HG03196 (cell line): ENCODE results near the gene ARL5C.

Source experiments
- ATAC-seq: cut with Tn5 transposase; IDR thresholded peaks from one replicate; pipeline ENCODE4 v1.9.1; 2021; ENCODE audit not compliant: unreplicated experiment

ARL5C gene

GRCh38 chr17:39194089-39194984 lies 28.4 kb upstream of the ARL5C start:
- ATAC-seq, result no peak

GRCh38 chr17:39193346-39193745 lies 27.4 kb upstream of the ARL5C start:
- ATAC-seq, result no peak

- no peak for ATAC-seq
Measured at GRCh38 chr17:39192901-39193300, 26.9 kb upstream of the ARL5C start.

- ATAC-seq, result no peak
Measured at GRCh38 chr17:39191750-39192510, 26.0 kb upstream of the ARL5C start.

- no peak for ATAC-seq
Measured at GRCh38 chr17:39187152-39187830, 21.3 kb upstream of the ARL5C start.

GRCh38 chr17:39186481-39187002 lies 20.6 kb upstream of the ARL5C start:
- ATAC-seq, result no peak

- no peak for ATAC-seq
Measured at GRCh38 chr17:39183720-39184119, 17.8 kb upstream of the ARL5C start.

GRCh38 chr17:39183045-39183444 lies 17.1 kb upstream of the ARL5C start:
- ATAC-seq, result no peak

GRCh38 chr17:39181303-39181702 lies 15.3 kb upstream of the ARL5C start:
- ATAC-seq, result no peak

GRCh38 chr17:39178536-39178935 lies 12.6 kb upstream of the ARL5C start:
- ATAC-seq, result no peak

- no peak for ATAC-seq
Measured at GRCh38 chr17:39177256-39177655, 11.3 kb upstream of the ARL5C start.

GRCh38 chr17:39175695-39176093 lies 9.7 kb upstream of the ARL5C start:
- ATAC-seq, result no peak

- ATAC-seq, result no peak
Measured at GRCh38 chr17:39174920-39175694, 9.1 kb upstream of the ARL5C start.

- no peak for ATAC-seq
Measured at GRCh38 chr17:39173526-39174274, 7.7 kb upstream of the ARL5C start.

GRCh38 chr17:39173080-39173479 lies 7.1 kb upstream of the ARL5C start:
- ATAC-seq, result no peak

- no peak for ATAC-seq
Measured at GRCh38 chr17:39171933-39172332, 6.0 kb upstream of the ARL5C start.

- ATAC-seq, result no peak
Measured at GRCh38 chr17:39170558-39170957, 4.6 kb upstream of the ARL5C start.

- ATAC-seq, result no peak
Measured at GRCh38 chr17:39170109-39170508, 4.1 kb upstream of the ARL5C start.

- no peak for ATAC-seq
Measured at GRCh38 chr17:39169518-39169917, 3.6 kb upstream of the ARL5C start.

GRCh38 chr17:39169101-39169500 lies 3.1 kb upstream of the ARL5C start:
- ATAC-seq, result no peak
